CD14-positive monocyte (primary cell): ENCODE results near the gene H1-8. TPM values are rescaled to one million over a fixed set of nuclear protein-coding genes. Genes with fewer than 3 reads are reported as not detected.

ENCODE experiments used
- DNase-seq, 3 donors: peaks; one replicate each; pipeline ENCODE4 v3.0.0-alpha.2; 2011 to 2022
- H2AFZ ChIP-seq: 2 replicates; pipeline ENCODE4 v1.6.0; 2012; ENCODE audit warnings: mild to moderate bottlenecking, low read depth, low read length, inconsistent platforms; ENCODE audit not compliant: insufficient read depth, poor library complexity, severe bottlenecking
- H3K27ac ChIP-seq, 2 donors: 1 replicate in 1 of 2; 2 replicates in 1 of 2; pipeline ENCODE4 v1.5.1; 2012 to 2013; ENCODE audit warnings: low read length in 2 of 2, control low read depth in 1 of 2, inconsistent platforms in 1 of 2, low read depth in 1 of 2, mild to moderate bottlenecking in 1 of 2
- H3K27me3 ChIP-seq, 2 donors: one replicate each; pipeline versions ENCODE4 v1.6.0 to v1.6.1; 2011 to 2013; ENCODE audit warnings: low read length in 2 of 2; ENCODE audit not compliant: control insufficient read depth in 2 of 2, insufficient read depth in 2 of 2
- H3K36me3 ChIP-seq, 2 donors: replicated peaks in 1 of 2; 1 replicate in 1 of 2; 2 replicates in 1 of 2; pipeline versions ENCODE4 v1.5.1 to v1.6.1; 2012 to 2013; ENCODE audit warnings: low read length in 2 of 2, control low read depth in 1 of 2, inconsistent platforms in 1 of 2, mild to moderate bottlenecking in 1 of 2; ENCODE audit not compliant: insufficient read depth in 2 of 2, control insufficient read depth in 1 of 2
- H3K4me1 ChIP-seq, 2 donors: 1 replicate in 1 of 2; 2 replicates in 1 of 2; pipeline versions ENCODE4 v1.5.1 to v1.6.1; 2012 to 2013; ENCODE audit warnings: low read length in 2 of 2, control low read depth in 1 of 2, inconsistent platforms in 1 of 2, mild to moderate bottlenecking in 1 of 2, moderate library complexity in 1 of 2; ENCODE audit not compliant: insufficient read depth in 2 of 2, control insufficient read depth in 1 of 2
- H3K4me2 ChIP-seq: replicated peaks from 2 replicates; pipeline ENCODE3; 2012; ENCODE audit warnings: low read length, moderate library complexity, mild to moderate bottlenecking; ENCODE audit not compliant: poor library complexity, severe bottlenecking; ENCODE audit errors: extremely low read depth
- H3K4me3 ChIP-seq, 3 experiments: fragments of 200-600 bp in 1 of 3; sonication (generic) in 1 of 3; replicated peaks in 1 of 3; 1 replicate in 2 of 3; 2 replicates in 1 of 3; pipeline ENCODE4 v1.5.1; 2011 to 2013; ENCODE audit warnings: low read length in 3 of 3, mild to moderate bottlenecking in 3 of 3, control low read depth in 2 of 3, low read depth in 2 of 3, inconsistent platforms in 1 of 3, moderate library complexity in 1 of 3
- H3K79me2 ChIP-seq: 2 replicates; pipeline ENCODE4 v1.6.0; 2012; ENCODE audit warnings: mild to moderate bottlenecking, control low read depth, inconsistent platforms, low read length, moderate library complexity; ENCODE audit not compliant: insufficient read depth
- H3K9ac ChIP-seq: 2 replicates; pipeline ENCODE4 v1.6.0; 2017; ENCODE audit warnings: low read length, mild to moderate bottlenecking; ENCODE audit not compliant: insufficient read depth, poor library complexity, severe bottlenecking
- H3K9me3 ChIP-seq, 2 donors: replicated peaks in 1 of 2; 1 replicate in 1 of 2; 2 replicates in 1 of 2; pipeline versions ENCODE4 v1.5.1 to v1.6.1; 2012 to 2013; ENCODE audit warnings: low read length in 2 of 2, control low read depth in 1 of 2; ENCODE audit not compliant: control insufficient read depth in 1 of 2, insufficient read depth in 1 of 2
- H4K20me1 ChIP-seq: 2 replicates; pipeline ENCODE4 v1.6.0; 2012; ENCODE audit warnings: mild to moderate bottlenecking, low read length, control low read depth, moderate library complexity; ENCODE audit not compliant: insufficient read depth
- H3K27ac Mint-ChIP-seq, 7 donors: one replicate each; pipeline ENCODE4 v1.8.0; 2020; ENCODE audit warnings: mild to moderate bottlenecking in 7 of 7, mixed read lengths in 7 of 7, moderate library complexity in 6 of 7, inconsistent platforms in 2 of 7
- H3K27me3 Mint-ChIP-seq, 3 donors: one replicate each; pipeline ENCODE4 v1.8.0; 2021 to 2022; ENCODE audit warnings: low read depth in 3 of 3, mild to moderate bottlenecking in 3 of 3, mixed read lengths in 3 of 3, moderate library complexity in 3 of 3, inconsistent platforms in 1 of 3
- H3K36me3 Mint-ChIP-seq, 2 donors: one replicate each; pipeline ENCODE4 v1.8.0; 2020; ENCODE audit warnings: mixed read lengths in 2 of 2, inconsistent platforms in 1 of 2, mild to moderate bottlenecking in 1 of 2
- H3K4me1 Mint-ChIP-seq: one replicate; pipeline ENCODE4 v1.8.0; 2020; ENCODE audit warnings: mild to moderate bottlenecking, mixed read lengths
- H3K4me3 Mint-ChIP-seq, 2 donors: one replicate each; pipeline ENCODE4 v1.8.0; 2020; ENCODE audit warnings: mild to moderate bottlenecking in 2 of 2, mixed read lengths in 2 of 2, moderate library complexity in 1 of 2
- H3K9me3 Mint-ChIP-seq, 7 donors: one replicate each; pipeline ENCODE4 v1.8.0; 2020 to 2022; ENCODE audit warnings: mixed read lengths in 7 of 7, mild to moderate bottlenecking in 6 of 7, moderate library complexity in 6 of 7, inconsistent platforms in 2 of 7
- CTCF ChIP-seq: fragments of 200-600 bp; IDR thresholded peaks from one replicate; pipeline ENCODE4 v1.8.0; 2022; ENCODE audit warnings: antibody characterized with exemption, mild to moderate bottlenecking
- WGBS: methylation state at CpG from one replicate; pipeline ENCODE4 v1.1.5; 2013; ENCODE audit warnings: missing lambda C conversion rate; ENCODE audit not compliant: insufficient coverage; 5-methylcytosine and 5-hydroxymethylcytosine counted together
- intact Hi-C, 2 donors: fragments of 100-400 bp; cut with micrococcal nuclease; formaldehyde crosslinking; loops; one replicate each; pipeline versions ENCODE4 v1.15.0 to v1.15.1; 2023
- polyA plus RNA-seq, 3 donors: library from polyadenylated mRNA; depleted of rRNA in 1 of 3; unstranded in 2 of 3; stranded (reverse) in 1 of 3; fragments of 300-500 nt in 2 of 3; fragments of >200 nt in 1 of 3; fragmentation: Illumina TruSeq in 2 of 3; gene quantifications; 1 replicate in 2 of 3; 2 replicates in 1 of 3; pipeline ENCODE4 v1.2.3, GENCODE V29; 2012 to 2021

Gene H1-8
- polyA plus RNA-seq, 3 donors, result not detected

GRCh38 chr3:129506231-129506742 lies 36.7 kb upstream of the H1-8 start:
- Mint-ChIP-seq H3K9me3 (no peaks in the 10 kb centered on the region), H3K4me1 (peaks cover 4% of the 10 kb centered on the region), H3K27ac (no peak overlapping the region), H3K4me3 (no peak overlapping the region), H3K27me3 (peaks cover 0 to 2% (median 0%) of the 10 kb centered on the region in 3 donors), H3K36me3 (peaks cover 62 to 75% of the 10 kb centered on the region in 2 donors)
- Histone ChIP-seq H3K4me3 (no peak overlapping the region), H4K20me1 (no peaks in the 10 kb centered on the region), H3K27ac (no peak overlapping the region), H2AFZ (no peak overlapping the region), H3K4me1 (peaks cover 4% of the 10 kb centered on the region in 2 donors), H3K9me3 (no peaks in the 10 kb centered on the region), H3K9ac (no peak overlapping the region), H3K27me3 (no peaks in the 10 kb centered on the region), H3K4me2 (no peak overlapping the region), H3K79me2 (no peaks in the 10 kb centered on the region), H3K36me3 (peaks cover 11 to 78% of the 10 kb centered on the region in 2 donors)
- WGBS, result 97% methylated on average over 8 of the region's 9 CpGs
- DNase-seq, result no peak
- intact Hi-C loops, result no loop called here
- no peak for TF ChIP-seq CTCF

GRCh38 chr3:129507181-129507831 lies 35.7 kb upstream of the H1-8 start:
- peak overlapping the region in 2 of 7 donors; percentile 37 to 50 for H3K27ac Mint-ChIP-seq
- intact Hi-C loops, result no loop called here

More at GRCh38 chr3:129507181-129507831, 35.7 kb upstream of the H1-8 start:
- no peak for DNase-seq
- H3K27me3 ChIP-seq, result no peaks in the 10 kb centered on the region
- no peak overlapping the region for H3K4me2 ChIP-seq
- H2AFZ ChIP-seq, result no peak overlapping the region
- H3K4me1 ChIP-seq, result peaks cover 4% of the 10 kb centered on the region in 2 donors
- 95% methylated on average over 7 of the region's 9 CpGs for WGBS
- no peaks in the 10 kb centered on the region for H3K79me2 ChIP-seq
- H3K9ac ChIP-seq, result no peak overlapping the region
- no peak overlapping the region for H3K4me3 ChIP-seq
- Mint-ChIP-seq H3K4me3 (no peak overlapping the region), H3K9me3 (no peaks in the 10 kb centered on the region), H3K4me1 (peaks cover 4% of the 10 kb centered on the region), H3K27me3 (peaks cover 0 to 2% (median 0%) of the 10 kb centered on the region in 3 donors), H3K36me3 (peaks cover 61 to 79% of the 10 kb centered on the region in 2 donors)
- H3K9me3 ChIP-seq, result no peaks in the 10 kb centered on the region
- H3K36me3 ChIP-seq, result peaks cover 13 to 78% of the 10 kb centered on the region in 2 donors
- H3K27ac ChIP-seq, result no peak overlapping the region
- no peak for TF ChIP-seq CTCF
- no peaks in the 10 kb centered on the region for H4K20me1 ChIP-seq
